Choroid plexus epithelial cell (primary cell): ENCODE results near the gene S1PR3.

Experiments
- DNase-seq: peaks from one replicate; pipeline ENCODE4 v3.0.0-alpha.2; 2010; ENCODE audit warnings: low read depth
- H3K4me3 ChIP-seq: 2 replicates; pipeline ENCODE4 v1.5.1; 2011; ENCODE audit warnings: low read depth, mild to moderate bottlenecking, control low read depth, low read length, moderate library complexity
- TF ChIP-seq, protein P1 (sequence below): conservative IDR thresholded peaks from 2 replicates; pipeline ENCODE4 v1.5.1; 2011; ENCODE audit warnings: low read depth, mild to moderate bottlenecking, control low read depth, inconsistent platforms, low read length, moderate library complexity

S1PR3 gene

GRCh38 chr9:89022001-89022759 is 30.9 kb downstream of the S1PR3 start:
- H3K4me3 ChIP-seq, result no peak overlapping the region
- DNase-seq, result peak; percentile 93
- TF ChIP-seq, protein P1, sequence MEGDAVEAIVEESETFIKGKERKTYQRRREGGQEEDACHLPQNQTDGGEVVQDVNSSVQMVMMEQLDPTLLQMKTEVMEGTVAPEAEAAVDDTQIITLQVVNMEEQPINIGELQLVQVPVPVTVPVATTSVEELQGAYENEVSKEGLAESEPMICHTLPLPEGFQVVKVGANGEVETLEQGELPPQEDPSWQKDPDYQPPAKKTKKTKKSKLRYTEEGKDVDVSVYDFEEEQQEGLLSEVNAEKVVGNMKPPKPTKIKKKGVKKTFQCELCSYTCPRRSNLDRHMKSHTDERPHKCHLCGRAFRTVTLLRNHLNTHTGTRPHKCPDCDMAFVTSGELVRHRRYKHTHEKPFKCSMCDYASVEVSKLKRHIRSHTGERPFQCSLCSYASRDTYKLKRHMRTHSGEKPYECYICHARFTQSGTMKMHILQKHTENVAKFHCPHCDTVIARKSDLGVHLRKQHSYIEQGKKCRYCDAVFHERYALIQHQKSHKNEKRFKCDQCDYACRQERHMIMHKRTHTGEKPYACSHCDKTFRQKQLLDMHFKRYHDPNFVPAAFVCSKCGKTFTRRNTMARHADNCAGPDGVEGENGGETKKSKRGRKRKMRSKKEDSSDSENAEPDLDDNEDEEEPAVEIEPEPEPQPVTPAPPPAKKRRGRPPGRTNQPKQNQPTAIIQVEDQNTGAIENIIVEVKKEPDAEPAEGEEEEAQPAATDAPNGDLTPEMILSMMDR, result no peak

DNA sequence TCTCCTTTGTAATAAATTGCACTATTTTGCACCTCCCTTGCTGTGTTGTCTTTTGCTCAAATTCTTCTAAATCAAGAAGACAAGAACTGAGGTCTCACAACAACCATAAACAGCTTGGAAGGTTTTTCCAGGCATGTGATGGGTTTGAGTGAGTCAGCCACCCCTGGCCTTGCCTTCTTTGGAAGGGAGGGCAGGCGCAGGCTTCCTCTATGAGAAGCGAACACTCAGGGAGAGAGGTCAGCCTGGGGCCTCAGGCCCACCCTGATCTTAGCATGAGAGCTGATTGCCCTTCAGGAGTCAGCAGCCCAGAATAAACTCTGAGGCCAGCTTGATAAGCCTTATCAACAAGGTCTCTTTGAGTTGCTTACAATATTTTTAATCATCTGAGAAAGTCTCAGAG is 31.6 kb downstream of the S1PR3 start:
- no peak overlapping the region for H3K4me3 ChIP-seq
- TF ChIP-seq, protein P1, result no peak
- DNase-seq, result peak; percentile 87

- no peak overlapping the region for H3K4me3 ChIP-seq
- DNase-seq, result no peak
- TF ChIP-seq, protein P1, result no peak
Observed at GRCh38 chr9:89023740-89024139, 32.5 kb downstream of the S1PR3 start.

- DNase-seq, result no peak
- no peak overlapping the region for H3K4me3 ChIP-seq
- TF ChIP-seq, protein P1, result no peak
Observed at GRCh38 chr9:89024727-89025126, 33.5 kb downstream of the S1PR3 start.

- no peak overlapping the region for H3K4me3 ChIP-seq
- TF ChIP-seq, protein P1, result no peak
- DNase-seq, result no peak
Observed at GRCh38 chr9:89025553-89025952, 34.3 kb downstream of the S1PR3 start.

DNA sequence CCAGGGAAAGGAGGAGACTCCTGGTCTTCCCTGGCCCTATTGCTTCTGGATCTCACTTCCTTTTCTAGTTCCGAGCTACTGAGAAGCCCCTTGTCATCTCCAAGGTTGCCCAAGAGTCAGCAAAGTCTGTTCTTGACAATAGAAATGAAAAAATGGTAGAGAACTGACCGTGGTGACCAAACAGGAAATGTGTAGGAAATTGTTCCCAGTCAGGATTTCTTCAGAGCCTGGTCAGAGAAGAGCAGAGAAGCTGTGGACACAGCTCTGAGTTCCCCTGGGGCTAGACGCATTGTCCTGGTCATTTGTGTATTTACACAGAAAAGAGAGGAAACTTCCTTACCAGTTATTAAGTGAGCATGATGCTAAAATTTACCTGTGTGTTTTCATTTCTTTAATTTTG is 35.6 kb downstream of the S1PR3 start:
- no peak for DNase-seq
- TF ChIP-seq, protein P1, result no peak

GRCh38 chr9:89029788-89030187 is 38.5 kb downstream of the S1PR3 start:
- no peak for DNase-seq
- TF ChIP-seq, protein P1, result no peak
- H3K4me3 ChIP-seq, result no peak overlapping the region

More for the DNA sequence above, 35.6 kb downstream of the S1PR3 start:
- H3K4me3 ChIP-seq, result no peak overlapping the region
